ENCODE results near the gene CCRL2.

DNA sequence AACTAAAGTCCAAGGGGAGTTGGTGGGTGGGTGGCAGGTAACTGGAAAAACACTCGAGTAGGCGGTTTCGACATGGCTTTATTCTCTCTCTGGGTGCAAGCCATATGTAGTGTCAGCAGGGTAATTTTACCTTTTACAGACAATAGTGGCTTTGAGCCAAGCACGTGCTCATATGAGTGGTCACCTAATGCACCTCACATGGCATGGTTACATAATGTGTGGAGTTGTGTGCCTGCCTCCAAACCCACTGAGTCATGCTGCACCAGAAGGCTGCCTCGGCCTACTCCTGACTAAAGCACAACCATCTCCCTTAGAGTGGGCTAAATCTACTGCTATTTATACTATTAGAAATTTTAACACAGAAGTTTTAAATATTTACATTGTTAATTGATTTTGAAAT lies 16.5 kb downstream of the CCRL2 start:
- no peak for TF ChIP-seq POLR2A (IDR thresholded peaks at IDR 0.05)
- TF ChIP-seq, protein P1, sequence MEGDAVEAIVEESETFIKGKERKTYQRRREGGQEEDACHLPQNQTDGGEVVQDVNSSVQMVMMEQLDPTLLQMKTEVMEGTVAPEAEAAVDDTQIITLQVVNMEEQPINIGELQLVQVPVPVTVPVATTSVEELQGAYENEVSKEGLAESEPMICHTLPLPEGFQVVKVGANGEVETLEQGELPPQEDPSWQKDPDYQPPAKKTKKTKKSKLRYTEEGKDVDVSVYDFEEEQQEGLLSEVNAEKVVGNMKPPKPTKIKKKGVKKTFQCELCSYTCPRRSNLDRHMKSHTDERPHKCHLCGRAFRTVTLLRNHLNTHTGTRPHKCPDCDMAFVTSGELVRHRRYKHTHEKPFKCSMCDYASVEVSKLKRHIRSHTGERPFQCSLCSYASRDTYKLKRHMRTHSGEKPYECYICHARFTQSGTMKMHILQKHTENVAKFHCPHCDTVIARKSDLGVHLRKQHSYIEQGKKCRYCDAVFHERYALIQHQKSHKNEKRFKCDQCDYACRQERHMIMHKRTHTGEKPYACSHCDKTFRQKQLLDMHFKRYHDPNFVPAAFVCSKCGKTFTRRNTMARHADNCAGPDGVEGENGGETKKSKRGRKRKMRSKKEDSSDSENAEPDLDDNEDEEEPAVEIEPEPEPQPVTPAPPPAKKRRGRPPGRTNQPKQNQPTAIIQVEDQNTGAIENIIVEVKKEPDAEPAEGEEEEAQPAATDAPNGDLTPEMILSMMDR (IDR thresholded peaks at IDR 0.05) = no peak
